Measurements from ENCODE around the gene GRIK5. TPM values are rescaled to one million over a fixed set of nuclear protein-coding genes. Genes with fewer than 3 reads are reported as not detected.

Gene GRIK5
- polyA plus RNA-seq, 1 experiment, result 0.05 TPM

DNA sequence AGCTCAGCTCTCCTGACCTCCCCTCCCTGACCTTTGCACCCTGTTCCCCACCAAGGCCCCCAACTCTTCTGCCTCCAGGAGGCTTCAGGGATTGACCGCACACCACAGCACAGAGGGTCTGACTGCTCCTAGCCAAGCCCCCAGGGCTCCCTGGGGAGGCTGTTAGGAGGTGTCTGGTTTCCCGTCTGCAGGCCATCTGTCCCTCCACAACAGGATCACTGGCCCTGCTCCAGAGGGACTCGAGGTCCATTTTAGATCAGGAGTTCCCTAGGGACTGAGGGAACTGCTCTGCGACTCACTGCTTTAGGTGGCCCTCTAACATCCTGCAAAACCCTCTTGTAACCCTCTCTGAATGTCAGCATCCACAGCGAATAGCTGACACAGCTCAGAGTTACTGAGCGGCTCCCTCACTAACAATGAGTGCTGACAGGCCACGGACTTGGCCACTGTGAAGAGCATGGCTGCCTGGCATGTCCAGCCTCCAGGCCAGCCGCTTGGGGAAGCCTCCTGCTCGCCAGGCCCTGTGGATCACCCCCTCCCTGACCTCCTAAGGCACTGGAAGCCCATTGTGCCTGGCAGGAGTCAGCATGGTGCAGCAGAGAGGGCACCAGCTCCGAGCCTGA lies 17.7 kb downstream of the GRIK5 start:
- DNase-seq (ENCODE audit: low read depth, low spot score), result no peak
- Histone ChIP-seq H3K27ac (ENCODE audit: low read depth, low read length) (no peak overlapping the region), H3K27me3 (ENCODE audit: control insufficient read depth, insufficient read depth, low read length) (peaks cover 22% of the 10 kb centered on the region), H3K9me3 (ENCODE audit: control insufficient read depth, insufficient read depth, low read length) (no peaks in the 10 kb centered on the region), H3K4me3 (ENCODE audit: low read depth, low read length) (no peak overlapping the region)
- ChIA-PET POLR2A (interaction anchor here (0.6 kb wide), 1 partner anchor 17 kb away, joined by 3 read pairs; no protein-coding TSS in a partner anchor), CTCF (interaction anchor here (1.4 kb wide), 1 partner anchor 17 kb away, joined by 7 read pairs; no protein-coding TSS in a partner anchor)
- TF ChIP-seq, protein P1, sequence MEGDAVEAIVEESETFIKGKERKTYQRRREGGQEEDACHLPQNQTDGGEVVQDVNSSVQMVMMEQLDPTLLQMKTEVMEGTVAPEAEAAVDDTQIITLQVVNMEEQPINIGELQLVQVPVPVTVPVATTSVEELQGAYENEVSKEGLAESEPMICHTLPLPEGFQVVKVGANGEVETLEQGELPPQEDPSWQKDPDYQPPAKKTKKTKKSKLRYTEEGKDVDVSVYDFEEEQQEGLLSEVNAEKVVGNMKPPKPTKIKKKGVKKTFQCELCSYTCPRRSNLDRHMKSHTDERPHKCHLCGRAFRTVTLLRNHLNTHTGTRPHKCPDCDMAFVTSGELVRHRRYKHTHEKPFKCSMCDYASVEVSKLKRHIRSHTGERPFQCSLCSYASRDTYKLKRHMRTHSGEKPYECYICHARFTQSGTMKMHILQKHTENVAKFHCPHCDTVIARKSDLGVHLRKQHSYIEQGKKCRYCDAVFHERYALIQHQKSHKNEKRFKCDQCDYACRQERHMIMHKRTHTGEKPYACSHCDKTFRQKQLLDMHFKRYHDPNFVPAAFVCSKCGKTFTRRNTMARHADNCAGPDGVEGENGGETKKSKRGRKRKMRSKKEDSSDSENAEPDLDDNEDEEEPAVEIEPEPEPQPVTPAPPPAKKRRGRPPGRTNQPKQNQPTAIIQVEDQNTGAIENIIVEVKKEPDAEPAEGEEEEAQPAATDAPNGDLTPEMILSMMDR (IDR thresholded peaks at IDR 0.05; ENCODE audit: low read depth, low read length), result no peak

DNA sequence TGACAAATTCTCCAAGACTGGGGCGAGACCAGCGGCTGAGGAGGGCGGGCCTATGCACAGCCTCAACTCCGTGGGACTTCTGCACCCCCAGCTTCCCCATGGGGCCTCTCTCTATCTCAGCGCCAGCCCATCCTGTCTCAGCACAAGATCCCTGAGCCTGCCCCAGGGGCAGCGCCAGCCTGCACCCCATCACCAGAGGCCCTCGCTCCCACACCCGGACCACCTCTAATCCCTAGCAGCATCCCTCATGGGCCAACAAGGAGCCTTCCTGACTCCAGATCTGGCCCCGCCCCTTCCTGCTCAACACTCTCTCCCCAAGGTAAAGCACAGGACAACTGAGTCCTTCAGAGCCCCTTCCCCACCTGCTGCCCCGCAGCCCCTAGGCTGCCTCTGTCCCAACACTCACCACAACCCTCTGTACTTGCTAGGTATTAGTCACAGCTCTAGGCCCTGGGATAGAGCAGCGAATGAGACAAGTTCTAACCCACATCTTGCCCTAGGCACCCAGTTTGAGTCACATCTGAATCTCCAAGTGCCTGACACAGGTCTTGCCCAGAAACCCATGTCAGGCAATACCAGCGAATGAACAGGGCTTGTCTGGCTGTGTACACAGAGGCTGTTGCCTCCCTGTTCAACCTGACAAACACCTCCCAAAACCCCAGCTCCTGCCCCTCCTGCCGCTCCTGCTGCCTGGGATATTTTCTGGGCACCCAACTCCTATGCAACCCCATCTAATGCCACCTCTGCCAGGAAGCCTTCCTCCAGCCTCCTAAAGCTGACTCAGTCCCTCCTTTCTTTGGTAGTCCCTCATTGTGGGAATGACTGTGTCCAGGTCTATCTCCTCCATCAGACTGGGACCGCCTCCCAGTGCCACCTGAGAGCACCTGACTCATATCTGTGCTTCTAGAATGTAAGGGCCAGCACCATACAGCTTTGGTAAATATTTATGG lies 18.6 kb downstream of the GRIK5 start:
- Histone ChIP-seq H3K27me3 (ENCODE audit: control insufficient read depth, insufficient read depth, low read length) (peaks cover 20% of the 10 kb centered on the region), H3K9me3 (ENCODE audit: control insufficient read depth, insufficient read depth, low read length) (no peaks in the 10 kb centered on the region), H3K4me3 (ENCODE audit: low read depth, low read length) (no peak overlapping the region), H3K27ac (ENCODE audit: low read depth, low read length) (no peak overlapping the region)
- TF ChIP-seq, protein P1 (IDR thresholded peaks at IDR 0.05; ENCODE audit: low read depth, low read length), result no peak
- CTCF ChIA-PET, result interaction anchor here (0.9 to 1.4 kb wide), 2 partner anchors 16 to 17 kb away, joined by 4 to 7 read pairs; no protein-coding TSS in a partner anchor
- POLR2A ChIA-PET, result no interaction called here
- no peak for DNase-seq (ENCODE audit: low read depth, low spot score)

DNA sequence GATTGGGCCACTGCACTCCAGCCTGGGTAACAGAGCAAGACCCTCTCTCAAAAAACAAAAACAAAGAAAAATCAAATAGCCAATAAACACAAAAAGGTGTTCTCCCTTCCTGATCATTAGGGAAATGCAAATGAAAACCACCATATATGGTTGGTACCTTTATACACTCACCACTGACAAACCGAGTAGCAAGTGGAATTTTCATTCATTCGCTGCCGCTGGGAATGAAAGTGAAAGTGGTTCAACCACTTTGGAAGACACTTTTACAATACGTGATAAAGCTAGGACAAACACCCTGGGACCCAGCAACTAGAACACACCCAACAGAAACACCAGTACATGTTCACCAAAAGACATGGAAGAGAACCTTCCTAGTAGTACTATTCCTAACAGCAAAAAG lies 21.0 kb downstream of the GRIK5 start:
- Histone ChIP-seq H3K27me3 (ENCODE audit: control insufficient read depth, insufficient read depth, low read length) (peaks cover 20% of the 10 kb centered on the region), H3K27ac (ENCODE audit: low read depth, low read length) (no peak overlapping the region), H3K4me3 (ENCODE audit: low read depth, low read length) (no peak overlapping the region), H3K9me3 (ENCODE audit: control insufficient read depth, insufficient read depth, low read length) (no peaks in the 10 kb centered on the region)
- TF ChIP-seq, protein P1 (IDR thresholded peaks at IDR 0.05; ENCODE audit: low read depth, low read length), result no peak
- no peak for DNase-seq (ENCODE audit: low read depth, low spot score)
- ChIA-PET CTCF (interaction anchor here (0.6 to 0.8 kb wide), 2 partner anchors 14 to 68 kb away, joined by 3 read pairs; no protein-coding TSS in a partner anchor), POLR2A (no interaction called here)

DNA sequence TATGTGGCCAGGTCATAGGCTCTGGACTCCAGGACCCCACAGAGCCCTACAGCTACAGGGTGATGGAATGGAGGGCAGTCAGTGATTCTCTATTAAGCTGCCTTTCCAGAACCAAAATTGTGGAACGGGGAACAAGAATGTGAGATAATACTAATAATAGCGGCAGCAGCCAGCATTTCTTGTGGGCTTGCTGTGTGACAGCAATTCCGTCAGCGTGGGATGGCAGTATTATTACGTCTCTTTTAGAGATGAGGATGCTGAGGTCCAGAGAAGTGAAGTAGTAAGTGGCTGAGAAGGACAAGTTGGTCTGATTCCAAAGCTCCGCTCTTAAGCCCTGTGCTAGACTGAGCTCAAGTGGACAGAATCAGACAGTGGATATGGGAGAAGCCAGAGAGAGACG lies 24.4 kb downstream of the GRIK5 start:
- TF ChIP-seq, protein P1 (IDR thresholded peaks at IDR 0.05; ENCODE audit: low read depth, low read length), result no peak
- H3K27me3 ChIP-seq (ENCODE audit: control insufficient read depth, insufficient read depth, low read length), result peaks cover 23% of the 10 kb centered on the region
- POLR2A ChIA-PET, result no interaction called here
- CTCF ChIA-PET, result interaction anchor here (3.5 kb wide), 1 partner anchor 11 kb away, joined by 25 read pairs; no protein-coding TSS in a partner anchor
- no peak for DNase-seq (ENCODE audit: low read depth, low spot score)
- H3K27ac ChIP-seq (ENCODE audit: low read depth, low read length), result no peak overlapping the region
- no peak overlapping the region for H3K4me3 ChIP-seq (ENCODE audit: low read depth, low read length)
- H3K9me3 ChIP-seq (ENCODE audit: control insufficient read depth, insufficient read depth, low read length), result no peaks in the 10 kb centered on the region
